Measurements from ENCODE around the gene OR2Z1. TPM values are rescaled to one million over a fixed set of nuclear protein-coding genes. Genes with fewer than 3 reads are reported as not detected.

OR2Z1 gene, protein sequence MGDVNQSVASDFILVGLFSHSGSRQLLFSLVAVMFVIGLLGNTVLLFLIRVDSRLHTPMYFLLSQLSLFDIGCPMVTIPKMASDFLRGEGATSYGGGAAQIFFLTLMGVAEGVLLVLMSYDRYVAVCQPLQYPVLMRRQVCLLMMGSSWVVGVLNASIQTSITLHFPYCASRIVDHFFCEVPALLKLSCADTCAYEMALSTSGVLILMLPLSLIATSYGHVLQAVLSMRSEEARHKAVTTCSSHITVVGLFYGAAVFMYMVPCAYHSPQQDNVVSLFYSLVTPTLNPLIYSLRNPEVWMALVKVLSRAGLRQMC
- under 0.01 TPM for total RNA-seq

GRCh38 chr19:8721334-8721733 is at the start of gene OR2Z1:
TSS of gene OR2Z1 (plus strand) at chr19:8721634. CDS start at chr19:8731029, 9,395 bp downstream.
- no peak for DNase-seq (ENCODE audit: low read depth in 2 of 3, low spot score in 2 of 3)

DNA sequence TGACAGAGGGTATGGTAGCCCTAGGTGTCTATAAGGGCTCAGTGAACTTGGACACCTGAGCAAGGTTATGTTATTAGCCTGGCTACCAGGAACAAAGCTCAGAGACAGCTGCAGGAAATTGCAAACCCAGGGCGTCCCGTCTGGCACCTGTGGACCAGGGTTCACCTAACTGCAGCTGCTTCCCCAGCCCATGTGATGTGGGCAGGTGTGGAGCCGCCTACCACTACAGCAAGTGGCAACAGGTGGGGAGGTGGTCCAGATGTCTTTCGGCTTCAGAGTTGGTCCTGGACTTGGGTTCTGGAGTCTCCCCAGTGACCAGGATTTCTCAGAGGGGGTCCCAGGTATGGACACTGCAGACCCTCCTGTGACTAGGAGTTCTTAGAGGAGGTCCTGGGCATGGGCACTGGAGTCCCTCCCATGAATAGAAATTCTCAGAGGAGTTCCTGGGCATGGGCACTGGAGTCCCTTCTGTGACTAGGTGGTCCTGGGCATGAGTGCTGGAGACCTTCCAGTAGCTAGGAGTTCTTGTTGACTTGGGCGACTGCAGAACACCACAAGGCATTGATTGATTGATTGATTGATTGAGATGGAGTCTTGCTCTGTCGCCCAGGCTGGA is 48.0 kb upstream of the OR2Z1 start:
- no peak for DNase-seq (ENCODE audit: low read depth in 2 of 3, low spot score in 2 of 3)

- DNase-seq (ENCODE audit: low read depth in 2 of 3, low spot score in 2 of 3): no peak
These were observed 46.4 kb upstream of the OR2Z1 start for GRCh38 chr19:8675066-8675465.

DNA sequence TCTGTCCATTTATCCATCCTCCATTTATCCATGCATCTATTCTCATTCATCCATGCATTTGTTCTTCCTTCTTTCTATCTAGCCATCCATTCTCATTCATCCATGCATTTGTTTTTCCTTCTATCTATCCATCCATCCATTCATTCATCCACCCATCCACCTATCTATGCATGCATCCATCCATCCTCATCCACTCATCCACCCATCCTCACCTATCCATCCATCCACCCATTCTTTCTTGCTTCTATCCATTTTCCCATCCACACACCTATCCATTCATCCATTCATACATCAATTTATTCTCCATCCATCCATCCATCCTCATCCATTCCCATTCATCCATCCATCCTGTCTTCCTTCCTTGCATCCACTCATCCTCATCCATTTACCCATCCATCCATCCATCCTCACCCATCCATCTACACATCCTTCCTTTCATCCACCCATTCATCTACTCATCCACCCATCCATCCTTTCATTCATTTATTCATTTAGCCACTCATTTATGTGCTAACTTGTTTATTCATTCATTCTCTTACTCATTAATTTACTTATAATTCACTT is 43.1 kb upstream of the OR2Z1 start:
- DNase-seq (ENCODE audit: low read depth in 2 of 3, low spot score in 2 of 3): no peak

DNA sequence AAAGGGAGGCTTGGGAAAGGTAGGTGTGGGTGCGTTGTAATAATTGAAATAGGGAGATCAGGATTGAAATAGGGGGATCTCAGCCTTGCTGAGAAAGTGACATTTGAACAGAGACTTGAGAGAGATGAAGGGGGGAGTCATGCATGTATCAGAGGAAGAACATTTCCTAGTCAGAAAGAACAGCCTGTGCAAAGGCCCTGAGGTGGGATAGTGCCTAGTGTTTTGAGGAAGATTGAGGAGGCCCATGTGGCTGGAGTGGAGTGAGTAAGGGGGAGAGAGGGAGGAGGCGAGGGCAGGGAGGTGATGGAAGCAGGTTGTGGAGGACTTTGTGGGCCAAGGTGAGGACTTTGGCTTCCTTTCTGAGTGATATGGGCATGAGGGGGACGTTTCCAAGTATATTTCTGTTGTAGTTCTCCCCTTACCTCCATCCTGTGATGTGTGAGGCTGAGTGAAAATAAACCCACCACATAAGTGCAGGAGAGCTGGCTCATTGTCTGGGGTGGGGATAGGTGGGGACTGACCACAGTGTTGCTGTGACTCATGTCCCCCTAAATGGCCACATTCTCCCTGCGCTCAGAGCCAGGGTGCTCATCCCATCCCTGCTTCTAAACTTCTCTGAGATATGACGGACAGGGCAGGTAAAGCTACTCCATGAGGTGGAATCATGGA is 40.6 kb upstream of the OR2Z1 start:
- no peak for DNase-seq (ENCODE audit: low read depth in 2 of 3, low spot score in 2 of 3)

DNA sequence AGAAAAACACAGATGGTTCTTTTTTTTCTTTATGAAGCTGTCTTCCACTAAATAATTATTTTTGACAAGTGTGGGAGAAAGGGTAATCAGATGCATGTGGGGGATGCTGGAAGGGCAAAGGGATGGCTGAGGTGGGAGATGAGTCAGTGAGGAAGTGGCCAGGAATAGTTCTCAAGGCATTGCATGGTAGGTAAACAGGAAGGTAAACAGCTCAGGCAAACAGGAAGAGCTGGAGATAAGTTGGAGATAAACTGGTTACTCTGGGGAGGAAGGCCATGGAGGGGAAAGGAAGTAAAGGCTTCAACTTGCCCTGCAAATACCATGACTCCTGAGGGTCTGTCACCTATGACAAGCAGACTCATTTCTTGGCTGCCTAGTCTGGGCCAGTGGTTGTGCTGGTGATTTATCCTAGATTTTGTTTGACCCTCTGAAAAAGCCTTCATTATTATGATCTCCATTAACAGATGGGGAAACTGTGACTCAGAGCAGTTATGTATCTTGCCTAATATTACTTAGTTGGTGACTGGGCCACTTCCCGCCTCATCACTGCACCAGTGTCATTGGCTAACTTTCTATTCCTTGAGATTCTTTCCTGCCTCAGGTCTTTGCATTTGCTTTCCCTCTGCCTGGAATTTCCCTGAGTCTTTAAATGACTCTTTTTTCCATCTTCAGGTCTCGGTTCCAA is 39.9 kb upstream of the OR2Z1 start:
- no peak for DNase-seq (ENCODE audit: low read depth in 2 of 3, low spot score in 2 of 3)

DNA sequence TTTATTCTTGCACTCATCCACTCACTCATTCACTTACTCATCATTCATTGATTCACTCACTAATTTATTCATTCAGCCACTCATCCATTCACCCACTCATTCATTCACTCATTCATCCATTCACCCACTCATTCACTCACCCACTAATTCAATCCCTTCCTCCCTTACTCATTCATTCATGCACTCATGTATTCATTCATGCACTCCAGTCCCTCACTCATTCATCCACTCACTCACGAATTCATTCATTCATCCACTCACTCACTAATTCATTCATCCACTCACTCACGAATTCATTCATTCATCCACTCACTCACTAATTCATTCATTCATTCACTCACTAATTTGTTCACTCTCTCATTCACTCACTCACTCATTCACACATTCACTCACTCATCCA is 39.0 kb upstream of the OR2Z1 start:
- DNase-seq (ENCODE audit: low read depth in 2 of 3, low spot score in 2 of 3): no peak

GRCh38 chr19:8682931-8683330 is 38.5 kb upstream of the OR2Z1 start:
- DNase-seq (ENCODE audit: low read depth in 2 of 3, low spot score in 2 of 3): no peak

DNA sequence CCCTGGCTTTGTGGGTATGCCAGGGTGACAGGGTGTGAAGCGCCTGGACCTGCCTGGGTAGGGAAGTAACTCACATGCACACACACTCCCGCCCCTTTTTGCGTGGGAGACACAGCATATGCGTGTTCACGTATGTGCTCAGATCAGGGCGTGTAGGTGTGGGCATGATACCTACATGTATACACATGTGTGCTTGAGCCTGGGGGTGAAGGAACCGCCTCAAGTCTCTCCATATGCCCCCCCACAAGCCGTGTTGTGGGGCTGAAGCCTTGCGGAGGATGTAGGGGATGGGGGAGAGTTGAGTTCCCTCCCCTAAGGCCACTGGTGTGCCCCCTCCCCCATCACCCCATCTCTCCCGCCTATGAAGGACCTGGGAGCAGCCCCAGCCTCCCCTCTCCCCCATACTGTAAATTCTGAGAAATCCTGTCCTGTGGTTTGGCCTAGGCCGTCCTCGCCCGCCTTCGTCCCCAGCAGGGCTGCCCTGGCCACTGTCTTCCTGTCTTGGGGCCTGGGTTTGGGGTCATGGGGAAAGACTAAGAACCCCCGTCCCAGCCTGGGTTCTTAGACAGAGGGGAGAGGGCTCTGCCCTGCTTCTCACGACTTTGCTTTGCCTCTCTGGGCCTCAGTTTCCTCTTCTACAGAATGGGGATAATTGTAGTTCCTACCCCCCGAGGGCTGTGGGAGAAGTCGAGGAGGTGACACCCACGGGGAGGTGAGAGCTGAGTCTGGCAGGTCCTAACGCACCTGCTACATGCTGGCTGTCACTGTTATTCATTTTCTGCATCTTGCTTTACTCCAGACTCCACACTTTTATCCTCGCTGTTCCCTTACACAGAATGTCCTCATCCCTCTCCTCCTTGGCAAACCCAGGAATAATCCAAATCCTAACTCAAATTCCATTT is 37.2 kb upstream of the OR2Z1 start:
- no peak for DNase-seq (ENCODE audit: low read depth in 2 of 3, low spot score in 2 of 3)

DNA sequence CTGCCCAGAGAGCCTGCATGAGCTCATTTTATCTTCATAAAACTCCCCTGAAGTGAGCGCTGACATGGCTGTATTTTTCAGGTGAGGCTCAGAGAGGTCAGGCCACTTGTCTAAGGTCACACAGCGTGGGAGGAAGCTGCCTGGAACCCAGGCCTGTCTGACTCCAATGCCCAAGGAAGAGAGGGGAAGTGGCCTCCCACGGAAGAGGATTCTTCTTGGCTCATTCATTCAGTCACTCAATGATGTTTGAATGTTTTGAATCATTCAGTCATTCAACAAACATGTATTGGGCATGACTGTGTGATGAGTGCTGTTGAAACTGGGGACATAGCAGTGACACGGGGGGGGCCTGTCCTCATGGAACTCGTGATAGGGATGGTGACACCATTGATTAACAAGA is 34.9 kb upstream of the OR2Z1 start:
- no peak for DNase-seq (ENCODE audit: low read depth in 2 of 3, low spot score in 2 of 3)

GRCh38 chr19:8688930-8689329 is 32.5 kb upstream of the OR2Z1 start:
- no peak for DNase-seq (ENCODE audit: low read depth in 2 of 3, low spot score in 2 of 3)

- DNase-seq (ENCODE audit: low read depth in 2 of 3, low spot score in 2 of 3): no peak
These were observed 30.5 kb upstream of the OR2Z1 start for GRCh38 chr19:8690753-8691539.

DNA sequence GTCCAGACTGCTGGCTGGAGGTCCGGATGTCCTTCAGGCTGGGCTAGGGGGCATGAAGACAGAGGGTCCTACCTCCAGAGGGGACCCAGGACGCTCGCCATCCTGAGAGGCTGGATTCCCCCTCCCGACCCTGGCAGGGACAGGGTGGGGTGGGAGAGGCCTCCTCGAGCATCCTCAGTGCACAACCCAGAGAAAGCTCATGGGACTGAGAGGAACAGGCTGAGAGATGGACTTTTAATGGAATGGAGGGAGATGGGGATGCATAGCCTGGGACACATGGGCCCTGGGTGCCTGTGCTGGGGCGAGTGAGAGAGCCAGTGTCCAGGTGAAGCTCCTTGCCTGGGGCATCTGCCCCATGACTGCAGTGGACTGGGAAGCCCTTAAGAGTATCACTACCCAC is 25.9 kb upstream of the OR2Z1 start:
- DNase-seq (ENCODE audit: low read depth in 2 of 3, low spot score in 2 of 3): no peak

GRCh38 chr19:8695911-8696310 is 25.5 kb upstream of the OR2Z1 start:
- no peak for DNase-seq (ENCODE audit: low read depth in 2 of 3, low spot score in 2 of 3)

DNA sequence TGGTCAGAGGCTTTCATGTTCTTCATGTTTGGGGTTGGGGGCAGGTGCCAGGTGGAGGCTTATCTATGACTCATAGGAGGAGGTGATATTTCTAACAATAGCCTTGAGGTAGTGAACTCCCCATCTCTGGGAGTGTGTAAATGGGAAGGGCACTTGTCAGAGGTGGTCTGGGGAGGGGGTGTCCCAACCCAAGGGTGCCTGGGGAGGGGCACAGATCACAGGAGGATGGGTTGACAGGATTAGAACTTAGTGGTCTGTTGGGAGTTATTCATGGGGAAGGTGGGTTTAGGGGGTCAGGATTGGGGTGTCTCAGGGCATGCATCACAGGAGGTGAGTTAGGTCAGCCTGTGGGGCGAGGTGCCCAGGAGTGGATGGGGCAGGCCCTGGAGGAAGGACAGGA is 24.4 kb upstream of the OR2Z1 start:
- no peak for DNase-seq (ENCODE audit: low read depth in 2 of 3, low spot score in 2 of 3)

- peak in 1 of 3 donors; percentile 37 for DNase-seq (ENCODE audit: low read depth in 2 of 3, low spot score in 2 of 3)
These were observed 23.6 kb upstream of the OR2Z1 start for GRCh38 chr19:8697671-8698432.

GRCh38 chr19:8698433-8699063 is 22.9 kb upstream of the OR2Z1 start, which contains the start of gene ACTL9:
TSS of gene ACTL9 (minus strand) at chr19:8698795. CDS start at chr19:8698701, 94 bp downstream.
- no peak for DNase-seq (ENCODE audit: low read depth in 2 of 3, low spot score in 2 of 3)

DNA sequence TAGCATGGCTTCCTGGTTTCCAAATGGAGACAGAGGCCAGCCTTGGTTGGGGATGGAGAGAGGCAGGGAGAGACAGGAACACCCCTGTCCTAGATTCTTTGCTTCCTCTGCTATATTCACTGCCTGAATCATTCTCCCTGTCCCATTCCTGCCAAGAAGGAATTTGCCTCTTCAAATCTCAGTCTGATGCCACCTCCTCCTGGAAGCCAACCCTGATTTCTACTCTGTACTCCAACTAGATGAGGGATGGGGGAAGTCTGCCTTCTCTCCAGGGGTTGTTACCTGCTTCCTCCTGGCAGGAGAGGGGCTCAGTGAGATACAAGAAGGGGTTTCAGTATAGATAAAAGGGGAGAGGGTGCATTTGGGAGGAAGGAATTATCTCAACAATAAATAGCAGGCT is 21.5 kb upstream of the OR2Z1 start:
- no peak for DNase-seq (ENCODE audit: low read depth in 2 of 3, low spot score in 2 of 3)

Data from hematopoietic multipotent progenitor cell (in vitro differentiated cells).